Thyroid gland (tissue), 4 donors: ENCODE results near the gene OPN1SW. TPM values are rescaled to one million over a fixed set of nuclear protein-coding genes. Genes with fewer than 3 reads are reported as not detected.

Experiments used
- DNase-seq, 2 donors: peaks; one replicate each; pipeline ENCODE4 v3.0.0-alpha.2; 2019
- H3K27ac ChIP-seq, 3 donors: fragments of 200-600 bp; sonication (generic); 1 replicate in 2 of 3; 2 replicates in 1 of 3; pipeline ENCODE4 v1.5.1; 2016 to 2019; ENCODE audit warnings: mild to moderate bottlenecking in 1 of 3, moderate library complexity in 1 of 3
- H3K27me3 ChIP-seq: fragments of 200-600 bp; sonication (generic); one replicate; pipeline ENCODE4 v1.5.1; 2019
- H3K36me3 ChIP-seq, 2 donors: fragments of 200-600 bp; sonication (generic); one replicate each; pipeline ENCODE4 v1.5.1; 2016 to 2019
- H3K4me1 ChIP-seq, 2 donors: fragments of 200-600 bp; sonication (generic); one replicate each; pipeline ENCODE4 v1.5.1; 2017 to 2019
- H3K4me3 ChIP-seq, 3 donors: fragments of 200-600 bp; sonication (generic); replicated peaks in 1 of 3; 1 replicate in 2 of 3; 2 replicates in 1 of 3; pipeline ENCODE4 v1.5.1; 2016; ENCODE audit warnings: mild to moderate bottlenecking in 1 of 3
- H3K9me3 ChIP-seq: fragments of 200-600 bp; sonication (generic); one replicate; pipeline ENCODE4 v1.5.1; 2017
- CTCF ChIP-seq, 6 experiments: fragments of 200-600 bp in 3 of 6; fragments of 450-650 bp in 3 of 6; sonication (generic) in 3 of 6; IDR thresholded peaks; one replicate each; pipeline ENCODE4 v1.5.1; 2016 to 2019; ENCODE audit warnings: antibody characterized with exemption in 6 of 6, mild to moderate bottlenecking in 2 of 6, inconsistent platforms in 1 of 6, moderate library complexity in 1 of 6
- POLR2A ChIP-seq, 2 donors: fragments of 450-650 bp; IDR thresholded peaks; one replicate each; pipeline ENCODE4 v1.6.1; 2017; ENCODE audit warnings: antibody characterized with exemption in 2 of 2, mild to moderate bottlenecking in 2 of 2, moderate library complexity in 1 of 2
- WGBS, 2 donors: methylation state at CpG; one replicate each; pipeline ENCODE4 v1.1.5; 2017; 5-methylcytosine and 5-hydroxymethylcytosine counted together
- intact Hi-C: fragments of 100-400 bp; cut with DNase I; formaldehyde crosslinking; loops from one replicate; pipeline ENCODE4 v1.15.1; 2023
- total RNA-seq, 4 donors: library from RNA; depleted of rRNA; stranded (reverse); fragments of >200 nt; gene quantifications; one replicate each; pipeline ENCODE4 v1.2.3, GENCODE V29; 2016

The OPN1SW gene
- total RNA-seq, 4 donors from 2014 or later = not detected

DNA sequence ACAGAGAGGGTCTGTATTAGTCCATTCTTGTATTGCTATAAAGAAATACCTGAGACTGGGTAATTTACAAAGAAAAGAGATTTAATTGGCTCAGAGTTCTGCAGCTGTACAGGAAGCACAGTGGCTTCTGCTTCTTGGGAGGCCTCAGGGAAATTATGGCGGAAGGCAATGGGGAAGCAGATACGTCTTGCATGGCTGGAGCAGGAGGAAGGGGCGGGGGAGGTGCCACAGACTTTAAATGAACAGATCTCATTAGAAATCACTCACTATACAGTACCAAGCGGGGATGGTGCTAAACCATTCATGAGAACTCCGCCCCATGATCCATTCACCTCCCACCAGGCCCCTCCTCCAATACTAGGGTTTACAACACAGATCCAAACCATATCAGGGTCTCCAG is 40.2 kb downstream of the OPN1SW start:
- no peak for TF ChIP-seq CTCF (IDR thresholded peaks at IDR 0.05)
- TF ChIP-seq POLR2A (IDR thresholded peaks at IDR 0.05) = no peak
- Histone ChIP-seq H3K9me3 (no peaks in the 10 kb centered on the region), H3K4me3 (no peak overlapping the region), H3K4me1 (peaks cover 0 to 6% of the 10 kb centered on the region in 2 donors), H3K27me3 (no peaks in the 10 kb centered on the region), H3K36me3 (no peaks in the 10 kb centered on the region), H3K27ac (no peak overlapping the region)
- no peak for DNase-seq
- 85 to 90% methylated on average over 5 of the region's 5 CpGs for WGBS, 2 donors
- intact Hi-C loops = loop anchor here (10.0 kb wide), 1 partner anchor 129 kb away; the partner anchor contains the start of gene ATP6V1F

GRCh38 chr7:128734890-128735289 is 40.7 kb downstream of the OPN1SW start:
- H3K4me3 ChIP-seq = no peak overlapping the region
- H3K27me3 ChIP-seq = no peaks in the 10 kb centered on the region
- H3K4me1 ChIP-seq = peaks cover 0 to 5% of the 10 kb centered on the region in 2 donors
- H3K36me3 ChIP-seq = no peaks in the 10 kb centered on the region
- TF ChIP-seq CTCF (IDR thresholded peaks at IDR 0.05) = no peak
- TF ChIP-seq POLR2A (IDR thresholded peaks at IDR 0.05) = no peak
- H3K9me3 ChIP-seq = no peaks in the 10 kb centered on the region
- WGBS, 2 donors = 84 to 92% methylated on average over 1 of the region's 1 CpG
- DNase-seq = no peak
- no peak overlapping the region for H3K27ac ChIP-seq
- intact Hi-C loops = loop anchor here (10.0 kb wide), 1 partner anchor 130 kb away; the partner anchor contains the start of gene ATP6V1F

GRCh38 chr7:128733278-128733645 is 42.3 kb downstream of the OPN1SW start:
- intact Hi-C loops = loop anchor here (10.0 kb wide), 1 partner anchor 132 kb away; the partner anchor contains the start of gene ATP6V1F
- WGBS, 2 donors = 43 to 51% methylated on average over 2 of the region's 2 CpGs
- Histone ChIP-seq H3K9me3 (no peaks in the 10 kb centered on the region), H3K4me1 (peaks cover 0 to under 1% of the 10 kb centered on the region in 2 donors), H3K4me3 (no peak overlapping the region), H3K36me3 (no peaks in the 10 kb centered on the region), H3K27me3 (no peaks in the 10 kb centered on the region), H3K27ac (no peak overlapping the region)
- no peak for DNase-seq
- TF ChIP-seq POLR2A (IDR thresholded peaks at IDR 0.05) = no peak
- TF ChIP-seq CTCF (IDR thresholded peaks at IDR 0.05) = no peak

GRCh38 chr7:128732521-128733277 is 42.9 kb downstream of the OPN1SW start:
- Histone ChIP-seq H3K4me1 (no peaks in the 10 kb centered on the region), H3K27ac (no peak overlapping the region), H3K4me3 (no peak overlapping the region), H3K9me3 (no peaks in the 10 kb centered on the region), H3K36me3 (no peaks in the 10 kb centered on the region), H3K27me3 (no peaks in the 10 kb centered on the region)
- WGBS, 2 donors = 74 to 81% methylated on average over 2 of the region's 2 CpGs
- no peak for DNase-seq
- intact Hi-C loops = loop anchor here (10.0 kb wide), 1 partner anchor 132 kb away; the partner anchor contains the start of gene ATP6V1F
- TF ChIP-seq CTCF (IDR thresholded peaks at IDR 0.05) (no peak), POLR2A (IDR thresholded peaks at IDR 0.05) (no peak)

DNA sequence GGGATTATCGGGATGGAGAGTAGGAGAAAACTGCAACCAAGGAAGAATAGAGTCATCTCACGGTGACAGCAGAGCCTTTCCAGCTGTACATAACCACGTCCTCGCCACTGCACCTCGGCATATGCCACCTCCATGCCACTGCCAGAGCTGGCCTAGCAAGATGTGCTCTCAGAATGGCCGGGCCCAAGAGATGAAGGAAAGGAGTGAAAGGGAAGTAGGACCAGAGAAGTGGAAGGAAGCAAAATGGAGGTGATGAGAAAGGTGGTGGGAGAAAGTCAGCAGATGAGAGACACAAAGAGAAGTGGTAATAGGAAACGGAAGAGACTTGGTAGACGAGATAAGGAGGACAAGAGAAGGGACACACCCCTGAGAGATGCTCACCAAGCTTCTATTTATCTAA is 44.4 kb downstream of the OPN1SW start:
- no peaks in the 10 kb centered on the region for H3K27me3 ChIP-seq
- H3K4me1 ChIP-seq = no peaks in the 10 kb centered on the region
- no peaks in the 10 kb centered on the region for H3K9me3 ChIP-seq
- DNase-seq = no peak
- no peak for TF ChIP-seq CTCF (IDR thresholded peaks at IDR 0.05)
- TF ChIP-seq POLR2A (IDR thresholded peaks at IDR 0.05) = no peak
- intact Hi-C loops = loop anchor here (10.0 kb wide), 1 partner anchor 134 kb away; the partner anchor contains the start of gene ATP6V1F
- no peaks in the 10 kb centered on the region for H3K36me3 ChIP-seq
- no peak overlapping the region for H3K4me3 ChIP-seq
- WGBS, 2 donors = 90 to 91% methylated on average over 8 of the region's 8 CpGs
- no peak overlapping the region for H3K27ac ChIP-seq
